DMS53 treated with DMSO at 0.1 percent for 48 hours (cell line): Measurements from ENCODE around the gene SMURF1.

ENCODE experiments used
- DNase-seq: peaks from one replicate; lab custom pipeline; 2025; ENCODE audit not compliant: unreplicated experiment; lab: John Stamatoyannopoulos, UW

Gene SMURF1

DNA sequence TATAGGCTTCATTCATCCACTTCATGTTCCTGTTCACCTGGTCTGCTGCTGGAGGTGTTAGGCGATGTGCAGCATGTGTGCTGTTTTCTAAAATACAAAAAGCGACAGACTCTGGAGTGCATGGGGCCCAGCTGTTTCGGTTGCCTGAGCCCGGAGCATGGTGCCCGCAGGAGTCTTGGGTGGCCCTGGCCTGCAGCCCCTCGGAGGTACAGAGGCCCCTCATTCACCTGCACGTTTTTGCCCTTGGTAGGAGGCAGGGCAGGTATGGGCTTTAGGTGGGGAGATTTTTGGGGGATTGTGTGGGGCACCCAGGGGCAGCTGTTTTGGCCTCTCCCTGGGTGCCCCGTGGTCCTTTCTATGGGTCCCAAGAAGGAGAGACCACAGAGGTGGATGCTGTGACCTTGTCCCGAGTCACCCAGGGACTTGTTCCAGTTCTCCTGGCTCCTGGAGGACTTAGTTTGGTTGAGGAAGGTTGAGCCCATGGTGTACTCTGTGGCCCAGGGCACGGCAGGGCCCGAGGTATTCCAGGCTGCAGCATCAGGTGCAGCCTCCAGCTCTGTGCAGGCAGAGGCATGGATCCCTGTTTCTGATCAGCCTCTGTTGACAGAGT lies 134.9 kb downstream of the SMURF1 start:
- no peak for DNase-seq

DNA sequence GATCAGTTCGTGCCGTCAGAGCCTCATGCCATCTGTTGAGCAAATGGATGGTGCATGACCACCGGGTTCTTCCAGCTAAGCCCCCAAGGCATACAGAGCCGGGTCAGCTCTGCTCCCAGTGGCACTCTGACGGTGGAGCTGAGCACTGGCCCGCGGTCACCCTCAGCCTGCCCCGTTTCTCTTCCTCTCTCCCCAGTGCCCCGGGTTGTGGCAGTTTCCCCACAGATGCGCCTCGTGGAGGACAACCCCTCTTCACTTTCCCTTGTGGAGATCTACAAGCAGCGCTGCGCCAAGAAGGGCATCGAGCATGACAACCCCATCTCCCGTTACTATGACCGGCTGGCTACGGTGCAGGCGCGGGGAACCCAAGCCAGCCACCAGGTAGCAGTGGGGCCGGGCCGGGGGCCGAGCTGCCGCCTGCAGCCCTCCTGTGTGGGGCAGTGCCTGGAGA lies 135.7 kb downstream of the SMURF1 start:
- no peak for DNase-seq

DNA sequence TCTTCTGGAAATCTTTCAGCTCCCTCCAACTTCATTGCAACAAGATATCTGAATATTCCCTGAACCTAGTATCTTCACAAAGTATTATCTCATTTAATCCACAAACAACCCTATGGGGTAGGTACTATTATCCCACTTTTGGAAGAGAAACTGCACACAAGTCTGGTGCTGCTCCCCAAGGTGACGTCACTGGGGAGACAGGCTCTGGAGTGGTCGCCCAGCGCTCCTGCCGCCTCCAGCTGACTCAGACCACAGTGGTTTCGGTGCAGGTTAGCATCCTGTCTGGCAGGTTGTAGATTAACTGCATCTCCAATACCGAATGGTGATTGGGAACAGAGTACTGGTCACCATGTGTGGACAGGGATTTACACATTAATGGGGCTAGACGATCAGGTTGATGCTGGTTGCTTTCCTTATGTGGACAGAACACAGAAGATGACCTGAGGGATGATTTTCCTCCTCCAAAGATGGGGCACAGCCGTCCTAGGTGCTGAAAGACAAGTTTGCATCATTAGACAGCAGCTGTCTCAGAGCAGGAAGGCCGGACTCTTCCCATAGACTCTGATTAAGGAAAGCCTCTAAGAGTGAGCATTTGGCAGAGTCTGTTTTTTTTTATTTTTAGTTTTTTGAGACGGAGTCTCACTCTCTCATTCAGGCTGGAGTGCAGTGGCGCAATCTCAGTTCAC lies 137.0 kb downstream of the SMURF1 start:
- no peak for DNase-seq

DNA sequence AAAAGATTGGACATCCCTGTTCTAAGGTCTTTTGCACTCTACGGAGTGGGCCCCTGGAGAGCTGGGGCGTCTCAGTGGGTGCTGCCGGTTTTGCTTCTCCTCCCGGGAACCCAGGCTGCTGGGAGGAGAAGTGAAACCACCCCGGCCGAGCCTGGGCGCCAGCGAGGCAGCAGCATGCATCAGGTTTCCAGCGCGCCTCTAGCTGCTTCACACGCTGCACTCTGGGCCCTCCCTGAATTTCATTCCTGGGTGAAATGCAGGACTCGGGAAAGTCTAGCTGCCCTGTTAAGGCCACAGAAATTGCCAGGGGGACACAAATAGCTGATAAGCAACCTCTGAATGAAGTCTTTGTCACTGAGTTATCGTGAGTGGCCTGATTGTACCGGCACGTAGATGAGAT lies 138.1 kb downstream of the SMURF1 start:
- no peak for DNase-seq

DNA sequence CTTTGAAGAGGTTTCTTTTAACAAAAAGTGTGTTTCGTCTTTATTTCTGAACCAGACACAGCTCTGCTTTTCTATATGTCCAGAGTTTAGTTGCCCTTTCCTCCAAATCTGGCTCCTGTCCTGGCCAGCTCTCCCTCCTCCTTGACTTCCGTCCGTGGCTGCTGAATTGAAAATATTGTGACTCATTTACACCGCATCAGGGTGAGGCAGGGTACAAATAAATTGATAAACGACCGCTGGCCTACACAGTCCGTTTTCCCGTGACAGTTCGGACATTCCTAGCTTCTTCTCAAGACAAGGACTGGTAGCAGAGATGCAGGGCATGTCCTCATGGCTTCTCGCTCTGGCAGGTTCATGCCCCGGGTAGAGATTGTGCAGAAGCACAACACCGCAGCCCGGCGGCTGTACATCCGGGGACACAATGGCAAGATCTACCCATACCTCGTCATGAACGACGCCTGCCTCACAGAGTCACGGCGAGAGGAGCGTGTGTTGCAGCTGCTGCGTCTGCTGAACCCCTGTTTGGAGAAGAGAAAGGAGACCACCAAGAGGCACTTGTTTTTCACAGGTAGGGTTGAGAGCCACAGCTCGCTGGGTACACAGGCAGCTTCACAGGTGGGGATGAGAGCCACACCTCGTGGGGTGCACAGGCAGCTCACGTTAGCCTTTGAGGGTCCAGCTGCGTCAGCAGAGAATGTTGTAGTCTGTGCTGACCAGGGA lies 139.0 kb downstream of the SMURF1 start:
- no peak for DNase-seq

DNA sequence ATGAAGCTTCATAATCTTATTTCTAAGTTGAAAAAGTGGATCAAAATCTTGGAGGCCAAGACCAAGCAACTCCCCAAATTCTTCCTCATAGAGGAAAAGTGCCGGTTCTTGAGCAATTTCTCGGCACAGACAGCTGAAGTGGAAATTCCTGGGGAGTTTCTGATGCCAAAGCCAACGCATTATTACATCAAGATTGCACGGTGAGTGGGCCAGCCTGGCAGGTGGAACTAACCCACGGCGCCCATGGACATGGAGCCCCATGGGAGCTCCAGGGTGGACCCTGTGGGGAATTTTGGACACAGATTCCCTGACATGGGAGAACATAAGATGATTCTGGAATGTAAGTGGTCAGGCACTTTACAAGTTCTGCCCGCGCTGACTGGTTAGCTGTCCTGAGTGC lies 139.7 kb downstream of the SMURF1 start:
- no peak for DNase-seq

DNA sequence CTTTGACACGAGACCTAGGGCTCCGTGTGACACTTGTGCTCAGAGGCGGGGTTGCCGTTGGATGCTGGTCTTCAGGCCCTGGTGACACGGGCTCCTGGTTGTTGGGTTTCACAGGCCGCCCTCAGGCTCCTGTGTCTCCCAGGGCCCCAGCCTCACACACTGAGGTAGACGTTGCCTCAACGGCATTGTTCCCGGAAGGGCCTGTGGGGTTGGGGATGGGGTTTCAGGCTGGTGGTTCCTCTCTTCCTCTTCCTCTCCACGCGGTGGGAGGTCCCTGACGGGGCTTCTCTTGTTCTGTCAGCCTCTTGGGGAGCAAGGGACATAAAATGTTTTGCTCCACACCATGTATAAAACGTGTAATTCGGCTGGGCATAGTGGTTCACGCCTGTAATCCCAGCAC lies 140.5 kb downstream of the SMURF1 start:
- DNase-seq, result no peak

DNA sequence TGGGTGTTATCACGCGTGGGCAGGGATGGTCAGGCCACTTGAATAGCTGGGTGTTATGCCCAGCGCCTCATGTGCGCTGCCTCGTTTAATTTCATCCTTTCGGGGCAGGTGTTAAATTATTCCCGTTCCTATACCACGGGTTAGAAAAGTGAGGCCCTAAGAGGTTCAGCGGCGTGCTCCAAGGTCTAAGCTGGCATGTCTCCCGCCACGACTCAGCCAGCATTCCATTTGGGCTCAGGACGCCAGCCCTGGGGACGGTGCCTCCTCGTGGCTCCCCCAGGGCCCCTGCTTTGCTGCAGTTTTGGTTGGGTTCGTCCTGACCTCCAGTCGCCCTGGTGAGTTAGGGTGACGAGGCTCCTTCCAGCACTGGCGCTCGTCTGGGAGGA lies 141.1 kb downstream of the SMURF1 start:
- no peak for DNase-seq

DNA sequence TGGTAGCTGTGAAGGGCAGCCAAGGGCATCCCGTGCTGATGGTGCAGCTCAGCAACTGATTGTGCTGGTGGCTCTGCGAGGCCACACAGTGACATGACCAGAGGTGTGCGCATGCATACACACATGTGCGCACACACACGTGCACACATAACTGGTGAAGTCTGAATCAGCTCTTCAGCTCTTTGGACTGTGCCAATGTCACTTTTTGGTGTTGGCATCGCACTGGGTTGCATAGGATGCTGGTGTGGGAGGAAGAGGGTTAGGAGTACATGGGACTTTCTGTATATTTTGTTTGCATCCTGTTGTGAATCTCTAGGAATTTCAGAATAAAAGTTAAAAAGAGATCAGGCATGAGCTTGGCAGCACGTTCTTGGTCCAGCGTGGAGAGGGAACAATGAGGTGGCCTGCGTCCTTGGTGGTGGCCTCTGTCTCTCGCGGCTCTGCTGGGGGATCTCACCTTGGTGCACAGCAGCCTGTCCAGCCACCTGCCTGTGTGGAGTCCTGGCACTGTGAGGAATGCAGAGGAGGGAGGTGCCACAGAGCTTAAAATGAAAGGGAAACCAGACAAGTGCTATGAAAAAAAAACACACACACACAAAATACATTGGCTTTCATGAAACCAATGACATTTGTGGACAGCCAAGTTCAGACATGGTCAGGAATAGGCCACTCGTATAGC lies 141.6 kb downstream of the SMURF1 start:
- no peak for DNase-seq

DNA sequence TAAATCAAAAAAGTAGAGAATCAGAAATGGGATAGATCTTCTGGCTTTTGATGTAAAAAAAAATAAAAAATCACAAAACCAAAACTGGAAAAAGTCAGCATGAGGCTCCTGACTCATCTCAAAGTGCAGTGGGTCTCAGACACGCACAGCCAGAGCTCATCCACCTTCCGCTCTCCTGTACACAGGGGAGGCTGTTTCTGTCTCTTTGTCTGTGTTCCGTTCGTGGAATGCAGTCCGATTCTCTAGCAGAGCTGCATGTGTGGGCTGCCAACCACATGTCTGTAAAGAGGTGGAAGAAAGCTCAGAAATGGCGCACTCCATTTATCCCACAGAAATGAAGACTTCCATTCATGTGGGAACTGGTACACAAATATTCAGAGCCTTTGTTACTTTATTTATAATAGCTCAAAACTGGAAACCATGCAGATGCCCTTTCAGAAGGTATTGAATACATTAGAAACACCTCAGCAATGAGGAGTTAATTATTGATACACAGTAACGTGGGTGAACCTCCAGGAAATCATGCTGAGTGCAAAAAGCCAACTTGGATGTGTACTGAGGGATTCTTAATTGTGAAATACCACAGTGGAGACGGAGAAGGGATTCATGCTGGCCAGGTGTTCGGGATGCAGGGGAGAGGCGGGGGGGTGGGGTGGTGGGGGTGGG lies 142.3 kb downstream of the SMURF1 start:
- no peak for DNase-seq

DNA sequence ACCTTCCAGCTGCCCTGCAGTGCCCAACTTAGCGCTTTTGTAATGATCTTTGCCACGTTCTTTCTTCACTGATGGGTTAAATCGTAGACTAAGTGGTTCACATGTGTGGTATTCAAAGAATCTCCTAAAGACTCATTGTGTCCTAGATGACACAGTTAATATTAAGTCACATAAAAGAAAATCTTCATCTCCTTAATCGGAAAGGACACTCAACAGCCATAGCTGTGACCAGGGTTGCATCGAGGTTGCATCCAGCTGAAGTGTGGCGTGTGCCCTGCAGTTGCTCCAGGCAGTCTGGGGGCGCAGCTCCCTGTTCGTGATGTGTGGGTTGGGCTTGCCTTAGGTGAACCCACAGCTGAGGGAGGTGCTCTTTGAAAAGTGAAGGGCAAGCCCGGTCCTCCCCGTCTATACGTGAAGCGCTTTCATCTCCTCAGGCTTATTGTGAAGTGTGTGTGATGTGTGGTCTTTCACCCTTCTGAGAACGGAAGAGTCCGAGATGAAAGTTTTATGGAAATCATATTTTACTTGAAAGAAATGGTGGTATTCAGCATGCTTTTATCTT lies 142.9 kb downstream of the SMURF1 start:
- DNase-seq, result no peak

DNA sequence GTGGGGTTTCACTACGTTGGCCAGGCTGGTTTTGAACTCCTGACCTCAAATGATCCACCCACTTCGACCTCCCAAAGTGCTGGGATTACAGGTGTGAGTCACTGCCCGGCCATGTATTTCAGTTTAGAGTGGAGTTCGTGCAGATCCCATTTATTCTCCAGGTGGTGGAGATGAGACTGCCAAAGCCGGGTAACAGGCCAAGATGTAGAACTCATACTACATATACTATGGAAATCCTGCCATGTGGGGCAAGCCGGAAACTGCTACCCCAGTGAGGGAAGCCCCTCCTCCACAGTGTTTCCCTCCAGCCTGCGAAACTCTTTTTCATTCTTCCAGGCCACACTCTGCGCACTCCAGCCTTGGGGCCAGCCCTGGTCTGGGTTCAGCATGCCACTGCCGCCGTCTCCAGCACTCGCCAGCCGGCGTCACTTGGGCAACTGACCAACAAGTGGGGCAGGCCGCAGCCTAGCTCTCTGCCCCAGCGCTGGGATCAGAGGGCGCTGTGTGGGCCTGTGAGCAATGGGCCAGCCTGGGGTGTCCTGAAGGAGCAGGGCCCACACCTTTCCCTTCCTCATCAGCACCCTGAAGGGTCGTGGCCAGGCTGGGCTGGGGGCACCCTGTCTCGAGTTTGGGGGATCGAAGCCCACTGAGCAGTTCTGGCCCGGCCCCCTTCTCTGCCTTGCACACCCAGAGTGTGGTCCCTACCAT lies 143.6 kb downstream of the SMURF1 start:
- DNase-seq, result no peak

DNA sequence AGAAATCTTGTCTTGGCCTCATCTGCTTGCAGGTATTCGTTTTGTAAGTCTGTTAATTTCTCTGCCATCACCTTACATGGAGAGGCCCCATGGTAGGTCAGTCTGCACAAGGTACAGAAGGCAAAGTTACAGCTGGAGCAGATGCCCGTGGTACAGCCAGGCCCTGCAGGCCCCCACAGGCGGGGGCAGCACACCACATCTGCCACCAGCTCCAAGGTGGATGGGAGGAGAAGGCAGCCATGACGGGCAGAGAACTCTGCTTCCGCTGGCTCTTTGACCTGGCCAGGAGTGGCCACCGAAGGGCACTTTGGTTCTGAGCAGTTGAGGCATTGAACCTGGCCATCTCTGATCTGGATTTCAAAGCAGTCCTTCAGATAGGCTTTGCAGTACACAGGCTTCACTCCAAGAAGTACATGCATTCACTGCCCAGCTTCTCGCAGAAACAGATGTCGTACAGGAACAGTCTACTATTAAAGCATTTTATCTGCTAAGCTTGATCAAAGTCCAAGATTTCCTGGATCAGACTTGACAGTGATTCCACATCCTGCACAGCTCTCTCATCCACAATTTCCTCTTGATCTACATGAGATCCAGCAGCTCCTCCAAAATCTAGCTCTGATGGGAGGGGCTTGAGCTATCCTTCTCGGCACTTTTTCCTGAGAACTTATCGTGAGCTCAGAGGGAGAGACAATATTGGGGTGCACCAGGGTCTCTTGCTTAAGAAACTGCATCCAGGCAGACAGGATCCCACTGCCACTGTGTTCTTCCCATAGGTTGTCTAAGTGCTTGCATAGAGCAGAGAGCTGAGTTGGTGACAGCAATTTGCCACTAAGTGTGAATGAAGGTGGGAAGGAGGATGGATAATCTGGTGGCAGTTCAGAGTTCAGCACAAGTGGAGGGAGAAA lies 144.8 kb downstream of the SMURF1 start:
- DNase-seq, result no peak

DNA sequence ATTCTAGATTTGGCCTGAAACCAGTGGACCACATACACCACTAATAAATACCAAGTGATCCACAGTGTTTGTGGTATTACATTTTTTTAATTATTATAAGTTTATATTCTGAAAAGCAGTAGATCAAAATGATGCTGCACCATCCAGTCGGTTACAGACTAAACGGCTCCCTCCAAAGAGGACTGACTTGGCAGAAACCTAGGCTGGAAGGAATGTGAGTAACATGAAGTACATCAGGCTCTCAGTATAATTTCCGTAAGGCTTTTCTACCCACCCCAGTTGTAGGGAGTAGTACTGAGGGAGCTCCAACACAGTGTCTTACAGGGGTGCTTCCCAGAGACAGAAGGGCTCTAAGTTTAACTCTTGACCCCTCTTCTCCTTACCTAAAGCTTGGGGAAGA lies 146.1 kb downstream of the SMURF1 start:
- DNase-seq, result no peak

DNA sequence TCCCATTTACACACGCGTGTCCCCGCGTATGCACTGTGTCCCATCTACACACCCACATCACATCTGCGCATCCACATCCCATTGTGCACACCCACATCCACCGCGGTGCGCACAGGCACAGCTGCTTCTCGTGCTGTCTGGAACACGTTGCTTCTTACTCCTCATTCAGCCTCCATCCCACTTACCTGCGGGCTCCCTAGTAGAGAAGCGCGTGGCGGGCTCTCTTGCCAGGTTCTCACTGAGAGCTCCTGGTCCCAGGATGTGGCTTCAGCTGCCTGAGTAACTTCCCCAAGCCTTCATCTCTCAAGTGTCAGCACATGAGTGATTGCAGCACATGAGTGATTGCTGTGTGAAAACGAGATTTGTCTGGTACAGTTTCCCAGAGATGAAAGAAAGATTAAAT lies 147.8 kb downstream of the SMURF1 start:
- no peak for DNase-seq

DNA sequence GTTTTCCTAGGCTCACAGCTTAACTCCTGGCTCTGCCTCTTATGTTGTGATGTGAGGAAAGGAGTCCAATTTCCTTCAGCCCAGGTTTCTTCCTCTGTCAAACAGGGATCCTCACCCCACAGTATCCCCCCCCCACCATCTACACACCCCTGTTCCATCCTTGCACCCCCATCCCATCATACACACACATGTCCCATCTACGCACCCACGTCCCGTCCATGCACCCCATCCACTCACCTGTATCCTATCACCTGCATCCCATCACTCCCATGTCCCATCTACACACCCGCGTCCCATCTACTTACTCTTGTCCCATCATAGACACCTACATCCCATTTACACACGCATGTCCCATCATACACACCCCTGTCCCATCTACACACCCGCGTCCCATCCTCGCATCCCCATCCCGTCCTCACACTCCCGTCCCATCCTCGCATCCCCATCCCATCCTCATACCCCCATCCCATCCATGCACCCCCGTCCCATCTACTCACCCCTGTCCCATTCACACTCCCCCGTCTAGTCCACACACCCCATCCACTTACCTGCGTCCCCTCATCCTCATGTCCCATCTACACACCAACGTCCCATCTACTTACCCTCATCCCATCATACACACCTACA lies 148.3 kb downstream of the SMURF1 start:
- no peak for DNase-seq

DNA sequence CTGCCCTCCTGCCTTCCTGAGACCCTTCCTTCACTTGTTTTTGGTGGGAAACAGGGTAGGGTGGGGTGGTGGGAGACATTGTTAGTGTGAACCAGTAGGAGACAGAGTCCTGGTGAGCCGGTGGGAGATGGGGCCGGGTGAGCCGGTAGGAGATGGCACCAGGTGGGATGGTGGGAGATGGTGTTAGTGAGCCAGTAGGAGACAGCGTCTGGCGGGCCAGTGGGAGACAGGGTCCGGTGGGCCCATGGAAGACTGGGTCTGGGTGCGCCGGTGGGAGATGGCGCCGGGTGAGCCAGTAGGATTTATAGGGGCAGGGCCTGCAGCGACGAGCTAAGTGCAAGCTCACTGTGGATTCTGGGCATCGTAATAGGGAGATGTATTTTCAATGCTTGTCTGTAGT lies 148.8 kb downstream of the SMURF1 start:
- no peak for DNase-seq

DNA sequence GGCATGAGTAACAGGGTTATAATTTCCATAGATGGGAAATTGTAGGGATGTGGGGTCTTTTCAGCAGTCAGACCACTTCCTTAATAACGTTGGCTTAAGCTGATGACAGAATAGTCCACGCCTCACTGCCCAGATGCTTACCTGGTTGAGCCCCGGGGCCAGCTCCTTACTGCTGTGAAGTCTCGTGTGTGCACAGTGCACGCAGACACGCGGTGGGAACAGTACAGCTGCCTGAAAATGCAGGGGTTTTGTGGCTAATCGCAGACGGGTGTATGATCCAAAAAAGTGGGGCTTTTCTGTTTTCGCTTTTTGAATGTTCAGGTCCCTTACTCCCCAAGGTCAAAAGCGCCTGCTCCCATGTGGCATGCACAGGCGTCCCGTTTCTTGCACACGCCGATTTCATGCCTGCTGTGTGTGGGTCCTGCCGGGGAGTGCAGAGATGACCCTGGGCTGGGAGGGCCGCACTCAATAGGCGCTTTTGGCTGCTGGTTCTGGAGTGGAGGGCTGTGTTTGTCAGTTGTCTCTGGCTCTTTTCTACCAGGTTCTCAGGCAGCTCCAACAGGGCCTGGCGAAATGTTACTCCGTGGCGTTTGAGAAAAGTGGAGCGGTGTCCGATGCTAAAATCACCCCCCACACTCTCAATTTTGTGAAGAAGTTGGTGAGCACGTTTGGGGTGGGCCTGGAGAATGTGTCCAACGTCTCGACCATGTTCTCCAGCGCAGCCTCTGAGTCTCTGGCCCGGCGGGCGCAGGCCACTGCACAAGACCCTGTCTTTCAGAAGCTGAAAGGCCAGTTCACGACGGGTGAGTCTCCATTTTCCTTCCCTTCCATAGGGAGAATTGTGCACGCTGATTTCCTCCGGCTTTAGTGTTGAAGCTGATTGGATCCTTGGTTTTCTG lies 149.6 kb downstream of the SMURF1 start:
- no peak for DNase-seq
